Lower leg skin (tissue), 3 donors: ENCODE results near the gene IDH3A.

Experiments used
- POLR2A ChIP-seq, 2 donors: fragments of 450-650 bp; IDR thresholded peaks; one replicate each; pipeline ENCODE4 v1.6.1; 2016 to 2017; ENCODE audit warnings: antibody characterized with exemption in 2 of 2, mild to moderate bottlenecking in 1 of 2, moderate library complexity in 1 of 2
- TF ChIP-seq, protein P1 (sequence below), 3 donors: fragments of 450-650 bp; IDR thresholded peaks; one replicate each; pipeline ENCODE4 v1.5.1; 2016; ENCODE audit warnings: antibody characterized with exemption in 3 of 3, mild to moderate bottlenecking in 3 of 3, moderate library complexity in 2 of 3

DNA sequence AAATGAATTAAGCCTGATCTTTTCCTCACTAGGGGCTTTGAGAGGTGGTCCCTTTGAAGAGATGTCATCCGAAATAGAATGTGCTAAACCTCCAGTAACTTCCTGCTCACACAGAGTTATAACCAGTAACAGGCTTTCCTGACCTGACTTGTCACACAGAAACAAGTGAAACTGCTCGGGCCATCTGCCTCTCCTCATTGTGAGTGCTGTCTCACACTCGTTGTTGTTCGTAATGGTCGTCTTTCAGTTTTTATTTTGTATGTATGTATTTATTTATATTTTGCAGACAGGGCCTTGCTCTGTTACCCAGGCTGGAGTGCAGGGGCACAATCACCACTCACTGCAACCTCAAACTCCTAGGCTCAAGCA is 61.2 kb downstream of the IDH3A start:
- TF ChIP-seq POLR2A (IDR thresholded peaks at IDR 0.05), result no peak
- TF ChIP-seq, protein P1, sequence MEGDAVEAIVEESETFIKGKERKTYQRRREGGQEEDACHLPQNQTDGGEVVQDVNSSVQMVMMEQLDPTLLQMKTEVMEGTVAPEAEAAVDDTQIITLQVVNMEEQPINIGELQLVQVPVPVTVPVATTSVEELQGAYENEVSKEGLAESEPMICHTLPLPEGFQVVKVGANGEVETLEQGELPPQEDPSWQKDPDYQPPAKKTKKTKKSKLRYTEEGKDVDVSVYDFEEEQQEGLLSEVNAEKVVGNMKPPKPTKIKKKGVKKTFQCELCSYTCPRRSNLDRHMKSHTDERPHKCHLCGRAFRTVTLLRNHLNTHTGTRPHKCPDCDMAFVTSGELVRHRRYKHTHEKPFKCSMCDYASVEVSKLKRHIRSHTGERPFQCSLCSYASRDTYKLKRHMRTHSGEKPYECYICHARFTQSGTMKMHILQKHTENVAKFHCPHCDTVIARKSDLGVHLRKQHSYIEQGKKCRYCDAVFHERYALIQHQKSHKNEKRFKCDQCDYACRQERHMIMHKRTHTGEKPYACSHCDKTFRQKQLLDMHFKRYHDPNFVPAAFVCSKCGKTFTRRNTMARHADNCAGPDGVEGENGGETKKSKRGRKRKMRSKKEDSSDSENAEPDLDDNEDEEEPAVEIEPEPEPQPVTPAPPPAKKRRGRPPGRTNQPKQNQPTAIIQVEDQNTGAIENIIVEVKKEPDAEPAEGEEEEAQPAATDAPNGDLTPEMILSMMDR (IDR thresholded peaks at IDR 0.05), result no peak
